ENCODE data around the gene FOXN1. TPM values are rescaled to one million over a fixed set of nuclear protein-coding genes. Genes with fewer than 3 reads are reported as not detected.

The FOXN1 gene
- total RNA-seq, 4 donors from 2014 or later, result not detected

GRCh38 chr17:28553000-28553505 lies 46.9 kb downstream of the FOXN1 start:
- no peak for DNase-seq
- peaks cover 0 to 29% (median 13%) of the 10 kb centered on the region in 4 donors for H3K4me1 ChIP-seq
- H3K9me3 ChIP-seq, result no peaks in the 10 kb centered on the region
- TF ChIP-seq, protein P1, sequence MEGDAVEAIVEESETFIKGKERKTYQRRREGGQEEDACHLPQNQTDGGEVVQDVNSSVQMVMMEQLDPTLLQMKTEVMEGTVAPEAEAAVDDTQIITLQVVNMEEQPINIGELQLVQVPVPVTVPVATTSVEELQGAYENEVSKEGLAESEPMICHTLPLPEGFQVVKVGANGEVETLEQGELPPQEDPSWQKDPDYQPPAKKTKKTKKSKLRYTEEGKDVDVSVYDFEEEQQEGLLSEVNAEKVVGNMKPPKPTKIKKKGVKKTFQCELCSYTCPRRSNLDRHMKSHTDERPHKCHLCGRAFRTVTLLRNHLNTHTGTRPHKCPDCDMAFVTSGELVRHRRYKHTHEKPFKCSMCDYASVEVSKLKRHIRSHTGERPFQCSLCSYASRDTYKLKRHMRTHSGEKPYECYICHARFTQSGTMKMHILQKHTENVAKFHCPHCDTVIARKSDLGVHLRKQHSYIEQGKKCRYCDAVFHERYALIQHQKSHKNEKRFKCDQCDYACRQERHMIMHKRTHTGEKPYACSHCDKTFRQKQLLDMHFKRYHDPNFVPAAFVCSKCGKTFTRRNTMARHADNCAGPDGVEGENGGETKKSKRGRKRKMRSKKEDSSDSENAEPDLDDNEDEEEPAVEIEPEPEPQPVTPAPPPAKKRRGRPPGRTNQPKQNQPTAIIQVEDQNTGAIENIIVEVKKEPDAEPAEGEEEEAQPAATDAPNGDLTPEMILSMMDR (IDR thresholded peaks at IDR 0.05), result no peak
- TF ChIP-seq POLR2A (IDR thresholded peaks at IDR 0.05), result no peak
- peak overlapping the region in 1 of 4 donors; percentile 95 for H3K4me3 ChIP-seq
- H3K27me3 ChIP-seq, result no peaks in the 10 kb centered on the region
- peak overlapping the region in 1 of 4 donors; percentile 74 for H3K27ac ChIP-seq
- H3K36me3 ChIP-seq, result peaks cover 0 to 48% (median 0%) of the 10 kb centered on the region in 3 donors

DNA sequence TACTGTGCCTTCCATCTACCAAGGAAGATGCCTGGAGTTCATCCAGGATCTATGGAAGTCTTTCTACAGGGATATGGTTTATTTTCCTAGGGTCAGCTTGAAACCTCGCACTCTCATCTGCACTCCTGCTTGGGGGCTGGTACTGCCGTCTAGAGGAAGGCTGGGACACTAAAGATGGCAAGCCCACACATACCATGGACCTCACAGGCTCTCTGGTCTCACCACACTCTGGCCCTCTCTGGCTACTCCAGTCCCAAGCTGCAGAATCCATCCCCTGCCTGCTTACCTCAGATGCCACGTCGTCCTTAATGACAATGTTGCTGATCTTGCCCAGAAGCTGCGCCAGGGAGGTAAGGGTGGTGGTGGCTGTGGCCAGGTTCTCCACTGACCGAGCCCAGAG lies 48.4 kb downstream of the FOXN1 start:
- Histone ChIP-seq H3K27ac (no peak overlapping the region), H3K4me3 (no peak overlapping the region), H3K9me3 (no peaks in the 10 kb centered on the region), H3K4me1 (peaks cover 0 to 16% (median 8%) of the 10 kb centered on the region in 4 donors), H3K27me3 (no peaks in the 10 kb centered on the region), H3K36me3 (peaks cover 0 to 63% (median 0%) of the 10 kb centered on the region in 3 donors)
- TF ChIP-seq POLR2A (IDR thresholded peaks at IDR 0.05), result no peak
- TF ChIP-seq, protein P1 (IDR thresholded peaks at IDR 0.05), result peak in 1 of 6 experiments; percentile 5
- no peak for DNase-seq

DNA sequence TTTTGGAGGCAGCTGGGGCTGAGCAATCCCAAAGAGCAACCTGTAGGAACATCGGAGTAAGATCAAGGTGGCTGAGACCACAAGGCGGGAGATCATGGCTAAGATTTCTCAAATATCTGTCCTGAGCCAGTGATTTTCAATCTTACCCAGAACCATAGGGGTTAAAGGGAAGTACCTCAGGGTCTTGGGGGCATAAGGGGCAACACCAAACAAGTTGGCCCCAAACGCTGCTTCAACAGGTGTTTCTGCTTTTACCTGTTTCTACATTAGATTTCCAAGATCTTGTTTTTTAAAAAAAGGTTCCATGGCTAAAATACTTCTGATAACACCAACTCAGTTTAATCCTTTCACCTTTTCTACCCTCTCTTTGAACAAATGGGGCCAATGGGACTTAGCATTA lies 48.9 kb downstream of the FOXN1 start:
- Histone ChIP-seq H3K27ac (no peak overlapping the region), H3K4me3 (no peak overlapping the region), H3K9me3 (no peaks in the 10 kb centered on the region), H3K4me1 (peaks cover 0 to 13% (median 4%) of the 10 kb centered on the region in 4 donors), H3K27me3 (no peaks in the 10 kb centered on the region), H3K36me3 (peaks cover 0 to 68% (median 0%) of the 10 kb centered on the region in 3 donors)
- no peak for DNase-seq
- TF ChIP-seq, protein P1 (IDR thresholded peaks at IDR 0.05), result no peak
- no peak for TF ChIP-seq POLR2A (IDR thresholded peaks at IDR 0.05)

DNA sequence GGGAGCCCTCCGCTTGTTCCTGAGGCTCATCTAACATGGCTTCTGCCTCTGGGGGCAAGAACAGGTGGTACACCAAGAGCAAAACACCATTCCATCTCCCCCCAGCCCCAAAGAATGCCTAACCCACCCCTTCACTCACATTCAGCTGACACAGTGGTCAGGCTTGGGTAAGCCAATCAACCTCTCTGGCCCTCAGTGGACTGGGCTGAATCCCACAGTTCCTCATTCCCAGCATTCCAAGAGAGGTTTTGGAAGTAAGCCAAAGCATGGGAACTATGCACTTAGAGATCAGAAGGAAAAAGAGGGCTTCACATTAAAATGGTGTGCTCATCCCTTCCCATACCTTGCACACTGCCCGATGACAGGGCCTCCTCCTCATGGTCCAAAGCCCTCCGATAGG lies 57.3 kb downstream of the FOXN1 start:
- DNase-seq, result no peak
- no peaks in the 10 kb centered on the region for H3K27me3 ChIP-seq
- no peak overlapping the region for H3K4me3 ChIP-seq
- H3K36me3 ChIP-seq, result peaks cover 0 to 70% (median 0%) of the 10 kb centered on the region in 3 donors
- H3K9me3 ChIP-seq, result no peaks in the 10 kb centered on the region
- TF ChIP-seq, protein P1 (IDR thresholded peaks at IDR 0.05), result no peak
- TF ChIP-seq POLR2A (IDR thresholded peaks at IDR 0.05), result no peak
- H3K4me1 ChIP-seq, result peaks cover 0 to 6% (median 4%) of the 10 kb centered on the region in 4 donors
- H3K27ac ChIP-seq, result no peak overlapping the region

DNA sequence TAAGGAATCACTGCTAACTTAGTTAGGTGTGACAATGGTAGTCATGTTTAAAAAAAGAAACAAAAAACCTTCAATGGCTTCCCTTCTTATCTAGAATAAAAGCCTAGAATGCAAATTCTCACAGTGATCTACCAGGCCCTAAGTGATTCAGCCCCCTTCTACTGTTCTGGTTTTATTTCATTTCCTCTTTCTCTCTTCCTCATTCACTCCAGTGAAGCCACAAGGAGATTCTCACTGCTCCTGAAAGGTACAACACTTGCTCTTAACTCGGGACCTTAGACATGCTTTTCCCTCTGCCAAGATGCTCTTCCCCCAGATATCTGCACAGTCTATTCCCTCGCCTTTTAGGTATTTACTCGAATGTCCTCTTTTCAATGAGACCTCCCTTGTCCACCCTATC lies 61.5 kb downstream of the FOXN1 start:
- no peak for DNase-seq
- Histone ChIP-seq H3K4me3 (no peak overlapping the region), H3K36me3 (peaks cover 0 to 36% (median 0%) of the 10 kb centered on the region in 3 donors), H3K27me3 (no peaks in the 10 kb centered on the region), H3K4me1 (peaks cover 4 to 30% (median 13%) of the 10 kb centered on the region in 4 donors), H3K9me3 (no peaks in the 10 kb centered on the region), H3K27ac (no peak overlapping the region)
- no peak for TF ChIP-seq POLR2A (IDR thresholded peaks at IDR 0.05)
- TF ChIP-seq, protein P1 (IDR thresholded peaks at IDR 0.05), result no peak
